Activated CD4-positive, alpha-beta T cell treated with anti-CD3 and anti-CD28 coated beads, Interleukin-2, amount 50 U/mL, for 4 hours (primary cell): ENCODE results near the gene PLEKHO2.
"Not testable (repeated sequence)": the region's sequence is repeated elsewhere in the genome, so short reads cannot be mapped to it uniquely, and the experiment has no call there.

Experiments
- DNase-seq, 2 experiments: peaks; one replicate each; pipeline ENCODE4 v3.0.0-alpha.2; 2020

Gene PLEKHO2, protein sequence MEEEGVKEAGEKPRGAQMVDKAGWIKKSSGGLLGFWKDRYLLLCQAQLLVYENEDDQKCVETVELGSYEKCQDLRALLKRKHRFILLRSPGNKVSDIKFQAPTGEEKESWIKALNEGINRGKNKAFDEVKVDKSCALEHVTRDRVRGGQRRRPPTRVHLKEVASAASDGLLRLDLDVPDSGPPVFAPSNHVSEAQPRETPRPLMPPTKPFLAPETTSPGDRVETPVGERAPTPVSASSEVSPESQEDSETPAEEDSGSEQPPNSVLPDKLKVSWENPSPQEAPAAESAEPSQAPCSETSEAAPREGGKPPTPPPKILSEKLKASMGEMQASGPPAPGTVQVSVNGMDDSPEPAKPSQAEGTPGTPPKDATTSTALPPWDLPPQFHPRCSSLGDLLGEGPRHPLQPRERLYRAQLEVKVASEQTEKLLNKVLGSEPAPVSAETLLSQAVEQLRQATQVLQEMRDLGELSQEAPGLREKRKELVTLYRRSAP

DNA sequence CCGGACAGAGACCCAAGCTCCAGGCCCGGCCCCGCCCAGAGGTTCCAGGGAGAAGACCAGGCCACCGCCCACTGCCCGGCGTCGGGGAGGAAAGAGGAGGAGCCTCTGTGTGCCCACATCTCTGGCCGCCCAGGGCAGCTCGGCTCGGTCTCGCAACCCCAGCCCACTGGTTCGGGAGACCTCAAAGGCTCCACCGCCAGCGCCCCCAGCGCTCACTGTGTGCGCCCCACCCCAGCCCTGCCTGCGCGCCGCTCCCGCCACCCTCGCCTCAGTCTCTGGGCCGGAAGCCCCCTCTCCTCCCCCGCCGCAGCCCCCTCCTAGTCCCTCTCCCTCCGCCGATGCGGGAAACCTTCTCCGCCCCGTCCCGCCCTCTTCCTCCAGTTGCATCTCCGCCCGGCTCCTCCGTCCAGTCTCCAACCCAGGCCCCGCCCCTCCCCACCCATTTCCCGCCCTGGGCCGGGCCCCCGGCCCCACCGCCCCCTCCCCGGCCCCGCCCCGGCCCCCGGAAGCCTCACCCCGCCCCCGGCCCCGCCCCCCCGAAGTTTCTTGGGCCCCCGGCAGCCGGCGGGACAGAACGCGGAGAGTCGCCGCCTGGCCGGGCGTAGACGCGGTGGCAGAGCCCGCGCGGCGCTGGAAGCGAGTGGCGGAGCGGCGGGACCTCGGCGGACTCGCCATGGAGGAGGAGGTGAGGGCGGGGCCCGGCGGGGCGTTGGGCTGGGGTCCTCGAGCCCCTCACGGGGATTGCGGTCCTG is at the start of gene PLEKHO2:
Gene PLEKHO2 (plus strand): TSS at position 572 of the 752 bp plus-strand sequence. CDS start 102 bp downstream, at position 674.
- DNase-seq = peak; percentile 72 to 73

DNA sequence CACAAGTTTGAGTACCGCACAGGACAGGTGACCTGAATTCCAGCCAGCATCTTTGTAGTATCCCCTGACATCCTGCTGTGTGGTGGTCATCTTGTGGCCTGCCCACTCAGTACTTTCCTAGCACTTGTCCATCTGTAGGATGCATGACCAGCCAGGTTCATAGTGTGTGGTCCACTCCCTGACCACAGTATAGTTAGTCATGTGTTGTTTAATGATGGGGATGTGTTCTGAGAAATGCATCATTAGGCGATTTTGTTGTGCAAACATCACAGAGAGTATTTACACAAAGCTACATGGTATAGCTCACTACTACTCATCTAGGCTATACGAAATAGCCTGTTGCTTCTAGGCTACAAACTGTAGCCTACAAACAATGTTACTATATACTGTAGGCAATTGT is 49.4 kb upstream of the PLEKHO2 start:
- no peak for DNase-seq

GRCh38 chr15:64795299-64795698 is 46.4 kb upstream of the PLEKHO2 start:
- not testable (repeated sequence) for DNase-seq

DNA sequence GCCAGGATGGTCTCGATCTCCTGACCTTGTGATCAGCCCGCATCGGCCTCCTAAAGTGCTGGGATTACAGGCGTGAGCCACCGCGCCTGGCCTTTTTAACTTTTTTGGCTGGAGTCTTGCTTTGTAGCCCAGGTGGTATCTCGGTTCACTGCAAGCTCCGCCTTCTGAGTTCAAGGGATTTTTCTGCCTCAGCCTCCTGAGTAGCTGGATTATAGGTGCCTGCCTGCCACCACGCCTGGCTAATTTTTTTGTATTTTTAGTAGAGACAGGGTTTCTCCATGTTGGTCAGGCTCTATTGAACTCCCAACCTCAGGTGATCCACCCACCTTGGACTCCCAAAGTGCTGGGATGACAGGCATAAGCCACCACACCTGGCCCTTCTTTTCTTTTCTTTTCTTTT is 45.8 kb upstream of the PLEKHO2 start:
- not testable (repeated sequence) for DNase-seq

- not testable (repeated sequence) for DNase-seq
Observed at GRCh38 chr15:64798905-64799304, 42.8 kb upstream of the PLEKHO2 start.

DNA sequence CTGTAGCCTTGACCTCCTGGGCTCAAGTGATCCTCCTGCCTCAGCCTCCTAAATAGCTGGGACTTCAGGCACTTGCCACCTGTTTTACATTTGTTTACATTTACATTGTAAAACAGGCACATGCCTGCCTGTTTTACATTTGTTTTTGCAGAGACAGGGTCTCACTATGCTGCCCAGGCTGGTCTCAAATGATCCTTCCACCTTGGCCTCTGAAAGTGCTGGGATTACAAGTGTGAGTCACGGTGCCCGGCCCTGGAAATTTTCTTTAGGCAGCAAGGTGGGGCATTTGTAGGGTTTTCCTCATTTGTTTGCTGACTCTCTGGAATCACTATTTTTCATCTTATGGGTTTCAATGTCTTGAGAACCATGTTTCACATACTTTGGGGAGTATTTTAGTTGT is 41.2 kb upstream of the PLEKHO2 start:
- no peak for DNase-seq

DNA sequence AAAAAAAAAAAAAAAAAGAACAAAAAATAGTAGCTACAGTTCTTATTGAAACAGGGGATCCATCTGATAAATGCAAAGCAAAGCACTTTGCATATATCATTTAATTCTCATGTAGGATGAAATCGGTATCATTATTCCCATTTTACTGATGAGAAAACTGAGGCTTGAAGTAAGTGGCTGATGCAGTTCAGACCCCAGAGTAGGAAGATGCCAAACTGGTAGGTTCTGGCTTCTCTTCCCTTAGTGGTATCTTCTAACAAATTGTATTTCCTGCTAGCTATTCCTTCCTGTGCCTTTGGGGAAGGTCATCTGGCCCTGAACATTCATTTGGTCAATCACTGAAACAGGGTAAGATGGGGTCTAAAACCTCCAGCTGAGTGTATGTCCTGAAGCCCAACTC is 38.2 kb upstream of the PLEKHO2 start:
- DNase-seq = no peak

GRCh38 chr15:64804619-64805018 is 37.1 kb upstream of the PLEKHO2 start:
- DNase-seq = no peak

- no peak for DNase-seq
Observed at GRCh38 chr15:64806509-64806908, 35.2 kb upstream of the PLEKHO2 start.

DNA sequence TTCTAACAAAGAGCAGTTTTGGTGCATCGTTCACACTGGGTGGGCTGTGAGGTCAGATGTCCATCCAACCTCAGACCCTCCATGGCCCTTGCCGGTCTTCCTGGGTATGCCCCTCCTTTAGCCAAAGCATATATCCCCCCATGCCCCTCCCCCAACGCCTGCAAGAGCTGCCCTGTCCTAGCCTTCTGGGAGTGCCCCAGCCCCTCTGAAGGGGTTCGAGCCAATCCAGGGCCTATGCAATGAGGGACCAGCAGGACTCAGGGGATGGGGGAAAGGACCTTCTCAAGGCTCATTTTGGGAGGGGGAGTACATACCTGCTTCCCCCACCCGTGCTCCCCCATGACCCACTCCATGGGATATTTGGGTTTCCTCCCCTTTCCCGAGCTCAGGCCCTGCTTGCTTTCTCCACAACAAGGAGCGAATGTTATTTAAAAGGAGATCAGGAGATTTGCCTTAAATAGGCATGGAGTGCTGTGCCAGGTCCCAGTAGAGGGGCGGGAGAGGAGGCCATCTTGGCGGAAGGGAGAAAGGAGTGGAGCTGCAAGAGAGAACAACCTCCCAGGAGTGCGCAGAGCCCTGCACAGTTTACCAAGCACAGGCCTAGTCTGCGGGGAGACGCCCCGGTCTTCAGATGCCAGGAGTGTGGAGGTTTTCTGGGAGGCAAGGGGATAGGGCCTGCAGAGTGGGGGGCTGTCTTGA is 34.5 kb upstream of the PLEKHO2 start:
- DNase-seq = no peak

DNA sequence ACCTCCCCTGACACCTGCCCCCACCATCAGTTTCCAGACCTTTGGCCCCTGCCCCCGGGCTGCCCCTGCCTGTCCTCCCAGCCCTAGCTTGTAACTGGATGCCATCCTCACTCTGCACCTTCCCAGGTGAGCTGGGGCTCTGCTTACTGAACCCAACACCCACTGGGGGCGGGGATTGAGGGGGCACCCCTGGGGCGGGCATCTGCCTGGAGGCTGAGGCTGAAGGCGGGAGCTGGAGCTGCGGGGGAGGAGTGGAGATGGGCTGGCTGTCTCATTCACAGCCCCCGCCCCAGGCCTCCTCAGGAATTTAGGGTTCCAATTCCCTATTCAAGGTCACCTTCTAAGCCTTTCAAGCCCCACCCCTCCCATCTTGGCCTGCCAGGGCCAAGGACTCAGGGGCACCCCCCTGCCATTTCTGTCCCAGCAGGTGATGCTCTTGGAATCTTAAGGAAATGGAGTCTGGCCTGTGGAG is 33.9 kb upstream of the PLEKHO2 start:
- DNase-seq = no peak

GRCh38 chr15:64808785-64809453 is 32.8 kb upstream of the PLEKHO2 start:
- no peak for DNase-seq

DNA sequence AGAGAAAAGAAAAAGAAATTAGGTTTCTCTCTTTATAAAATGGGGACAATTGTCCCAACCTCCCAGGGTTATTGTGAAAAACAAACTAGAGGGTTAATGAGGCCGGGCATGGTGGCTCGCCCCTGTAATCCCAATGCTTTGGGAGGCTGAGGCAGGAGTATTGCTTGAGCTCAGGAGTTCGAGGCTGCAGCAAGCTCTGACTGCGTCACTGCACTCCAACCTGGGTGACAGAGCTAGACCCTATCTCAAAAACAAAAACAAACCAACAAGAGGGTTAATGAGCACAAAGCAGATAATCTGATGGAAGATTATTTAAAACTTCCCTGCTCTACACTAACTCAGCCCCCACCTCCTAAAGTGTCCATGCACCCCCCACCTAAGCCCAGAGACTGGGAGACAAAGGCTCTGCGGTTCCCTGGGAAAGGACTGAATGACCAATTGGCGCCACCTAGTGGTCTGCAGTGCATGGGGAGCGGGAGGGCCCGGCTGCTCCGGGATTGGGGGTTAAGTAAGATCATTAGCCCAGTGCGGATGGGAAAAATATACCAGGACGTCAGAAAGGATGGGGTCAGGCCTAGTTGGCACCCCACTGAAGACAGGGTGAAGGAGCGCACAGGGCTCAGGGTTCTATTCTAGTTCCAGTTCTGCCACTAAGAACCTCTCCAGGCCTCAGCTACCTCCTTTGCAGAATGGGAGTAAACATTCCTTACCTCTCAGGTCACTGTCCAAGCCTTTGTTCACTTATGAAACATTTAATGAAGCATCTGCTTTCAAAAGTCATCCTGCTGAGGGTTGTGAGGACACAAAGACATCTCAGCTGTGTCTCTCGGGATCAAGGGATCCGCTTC is 31.8 kb upstream of the PLEKHO2 start:
- peak; percentile 61 to 62 for DNase-seq

GRCh38 chr15:64810497-64811326 is 31.0 kb upstream of the PLEKHO2 start:
- DNase-seq = no peak

DNA sequence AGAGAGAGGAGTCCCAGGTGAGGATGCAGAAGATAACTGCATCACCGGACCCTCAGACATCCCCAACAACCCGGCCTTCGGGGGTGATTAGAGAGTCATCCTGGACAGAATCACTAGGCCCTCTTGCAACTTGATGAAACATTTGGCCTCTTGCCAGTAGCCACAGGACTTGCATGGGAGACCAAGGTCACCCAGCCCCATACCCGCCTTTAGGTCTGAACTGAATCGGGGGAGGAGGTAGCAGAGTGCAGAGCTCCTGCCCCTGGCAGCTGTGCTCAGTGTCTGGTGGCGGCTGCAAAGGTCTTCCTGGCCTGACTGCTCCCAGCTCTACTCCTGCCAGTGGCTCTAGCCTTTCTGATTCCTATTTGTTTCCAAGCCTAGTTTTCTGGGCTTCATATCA is 28.6 kb upstream of the PLEKHO2 start:
- no peak for DNase-seq

DNA sequence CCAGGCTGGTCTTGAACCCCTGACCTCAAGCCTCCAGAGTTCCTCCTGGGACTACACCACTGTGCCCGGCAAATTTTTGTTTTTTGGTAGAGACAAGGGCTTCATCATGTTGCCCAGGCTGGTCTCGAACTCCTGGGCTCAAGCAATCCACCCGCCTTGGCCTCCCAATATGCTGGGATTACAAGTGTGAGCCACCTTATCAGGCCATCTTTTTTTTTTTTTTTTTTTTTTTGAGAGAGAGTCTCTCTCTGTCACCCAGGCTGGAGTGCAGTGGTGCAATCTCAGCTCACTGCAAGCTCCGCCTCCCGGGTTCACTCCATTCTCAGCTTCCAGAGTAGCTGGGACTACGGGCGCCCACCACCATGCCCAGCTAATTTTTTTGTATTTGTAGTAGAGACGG is 27.4 kb upstream of the PLEKHO2 start:
- not testable (repeated sequence) for DNase-seq

GRCh38 chr15:64814965-64815364 is 26.8 kb upstream of the PLEKHO2 start:
- not testable (repeated sequence) for DNase-seq

DNA sequence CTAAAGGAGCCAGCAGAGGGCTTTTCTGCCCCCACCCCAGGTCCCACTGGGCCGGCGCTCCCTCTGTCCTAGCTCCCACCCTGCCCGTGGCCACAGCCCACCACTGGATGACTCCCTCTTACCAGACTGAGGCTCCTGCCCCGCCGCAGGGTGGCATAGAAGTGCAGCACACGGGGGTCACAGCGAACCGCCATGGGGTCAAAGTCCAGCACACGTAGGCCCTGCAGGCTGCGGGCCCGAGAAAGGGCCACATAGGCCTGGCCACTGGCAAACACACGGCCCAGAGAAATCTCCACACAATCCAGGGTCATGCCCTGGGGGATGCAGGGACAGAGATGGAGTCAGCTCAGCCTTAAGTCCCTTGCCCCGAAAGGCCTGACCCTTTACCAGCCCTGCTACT is 25.3 kb upstream of the PLEKHO2 start:
- DNase-seq = no peak

- DNase-seq = no peak
Observed at GRCh38 chr15:64824929-64825430, 16.7 kb upstream of the PLEKHO2 start.
